H1 (cell line): ENCODE measurements around the gene RAB14. TPM values are rescaled to one million over a fixed set of nuclear protein-coding genes. Genes with fewer than 3 reads are reported as not detected.

Source experiments
- CBX5 ChIP-seq: fragments of 300-800, 300-1000 bp; sonication (generic); IDR thresholded peaks from 2 replicates; pipeline ENCODE4 v1.7.1; 2016; ENCODE audit warnings: antibody characterized with exemption, low read length, low read depth
- CHD7 ChIP-seq: fragments of 300-600 bp; sonication (generic); IDR thresholded peaks from 2 replicates; pipeline ENCODE4 v1.7.1; 2012; ENCODE audit warnings: low read length, moderate library complexity, mild to moderate bottlenecking, inconsistent platforms; ENCODE audit not compliant: insufficient replicate concordance
- JUND ChIP-seq: IDR thresholded peaks from 2 replicates; pipeline ENCODE4 v1.6.1; 2011; ENCODE audit warnings: mild to moderate bottlenecking, improper control_type of control experiment, low read length
- MAX ChIP-seq: IDR thresholded peaks from 2 replicates; pipeline ENCODE4 v1.6.1; 2012; ENCODE audit warnings: inconsistent platforms
- SRF ChIP-seq: IDR thresholded peaks from 2 replicates; pipeline ENCODE4 v1.6.1; 2011; ENCODE audit warnings: mild to moderate bottlenecking, low read depth, low read length, moderate library complexity
- TAF1 ChIP-seq: IDR thresholded peaks from 2 replicates; pipeline ENCODE4 v1.6.1; 2011; ENCODE audit warnings: mild to moderate bottlenecking, low read depth, low read length
- polyA plus RNA-seq, 7 experiments: library from polyadenylated mRNA; depleted of rRNA in 3 of 7; stranded (reverse) in 5 of 7; unstranded in 2 of 7; fragments of >200 nt in 5 of 7; fragments of 200-250 nt in 2 of 7; gene quantifications; 1 replicate in 5 of 7; 2 replicates in 1 of 7; 4 replicates in 1 of 7; pipeline versions ENCODE4 v1.2.1 to v1.2.3, GENCODE V29; 2011 to 2013; ENCODE audit warnings: missing spikeins in 2 of 7, mixed read lengths in 2 of 7
- total RNA-seq: library from RNA; stranded (reverse); fragmentation: NEBNext Ultra II Directional; extraction: Animal tissue kit (Norgen Biotek cat#: 25700); gene quantifications from 2 replicates; pipeline ENCODE4 v1.2.1, GENCODE V29; 2021

RAB14 gene
- total and polyA plus RNA-seq, 2 of the 8 experiments (the other 6 are each of a cell fraction or from before 2014, with no cell fraction given): 9.1 to 44.8 TPM

- TF ChIP-seq CHD7 (no peak), JUND (no peak), CBX5 (no peak), MAX (no peak), TAF1 (no peak), SRF (no peak)
Measured at GRCh38 chr9:121239071-121239470, 37.4 kb upstream of the RAB14 start (continued).
